Lower leg skin (tissue), 3 donors: ENCODE data around the gene ABHD4.

ENCODE experiments used
- POLR2A ChIP-seq, 2 donors: fragments of 450-650 bp; IDR thresholded peaks; one replicate each; pipeline ENCODE4 v1.6.1; 2016 to 2017; ENCODE audit warnings: antibody characterized with exemption in 2 of 2, mild to moderate bottlenecking in 1 of 2, moderate library complexity in 1 of 2
- TF ChIP-seq, protein P1 (sequence below), 3 donors: fragments of 450-650 bp; IDR thresholded peaks; one replicate each; pipeline ENCODE4 v1.5.1; 2016; ENCODE audit warnings: antibody characterized with exemption in 3 of 3, mild to moderate bottlenecking in 3 of 3, moderate library complexity in 2 of 3

DNA sequence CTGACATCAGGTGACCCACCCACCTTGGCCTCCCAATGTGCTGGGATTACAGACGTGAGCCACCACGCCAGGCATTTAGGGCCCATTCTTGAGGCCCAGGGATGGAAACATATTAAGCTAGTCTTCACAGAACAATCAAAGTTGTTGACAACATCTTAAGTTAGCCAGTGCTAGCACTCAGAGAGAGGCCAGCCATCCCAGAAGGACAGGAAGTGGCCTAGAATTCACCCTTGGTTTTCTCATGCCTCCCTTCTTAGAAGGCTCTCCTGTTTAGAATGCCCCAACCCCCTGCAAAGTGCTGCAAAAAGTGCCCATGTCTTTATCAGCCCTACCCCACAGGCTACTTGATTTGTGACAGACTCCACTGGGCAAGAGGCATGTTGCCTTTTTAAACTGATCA lies 58.1 kb downstream of the ABHD4 start:
- TF ChIP-seq, protein P1, sequence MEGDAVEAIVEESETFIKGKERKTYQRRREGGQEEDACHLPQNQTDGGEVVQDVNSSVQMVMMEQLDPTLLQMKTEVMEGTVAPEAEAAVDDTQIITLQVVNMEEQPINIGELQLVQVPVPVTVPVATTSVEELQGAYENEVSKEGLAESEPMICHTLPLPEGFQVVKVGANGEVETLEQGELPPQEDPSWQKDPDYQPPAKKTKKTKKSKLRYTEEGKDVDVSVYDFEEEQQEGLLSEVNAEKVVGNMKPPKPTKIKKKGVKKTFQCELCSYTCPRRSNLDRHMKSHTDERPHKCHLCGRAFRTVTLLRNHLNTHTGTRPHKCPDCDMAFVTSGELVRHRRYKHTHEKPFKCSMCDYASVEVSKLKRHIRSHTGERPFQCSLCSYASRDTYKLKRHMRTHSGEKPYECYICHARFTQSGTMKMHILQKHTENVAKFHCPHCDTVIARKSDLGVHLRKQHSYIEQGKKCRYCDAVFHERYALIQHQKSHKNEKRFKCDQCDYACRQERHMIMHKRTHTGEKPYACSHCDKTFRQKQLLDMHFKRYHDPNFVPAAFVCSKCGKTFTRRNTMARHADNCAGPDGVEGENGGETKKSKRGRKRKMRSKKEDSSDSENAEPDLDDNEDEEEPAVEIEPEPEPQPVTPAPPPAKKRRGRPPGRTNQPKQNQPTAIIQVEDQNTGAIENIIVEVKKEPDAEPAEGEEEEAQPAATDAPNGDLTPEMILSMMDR (IDR thresholded peaks at IDR 0.05) = no peak
- no peak for TF ChIP-seq POLR2A (IDR thresholded peaks at IDR 0.05)
